Right lobe of liver (tissue), 6 donors: ENCODE data around the gene C16orf89. TPM values are rescaled to one million over a fixed set of nuclear protein-coding genes. Genes with fewer than 3 reads are reported as not detected.
A peak's percentile ranks its signal among the peaks of the same experiment; 100 is the strongest.

ENCODE experiments used
- ATAC-seq, 4 donors: fragments of 200-7000 bp; cut with Tn5 transposase; one replicate each; pipeline ENCODE4 v1.9.1; 2020; ENCODE audit warnings: mild to moderate bottlenecking in 4 of 4, moderate library complexity in 4 of 4
- DNase-seq, 3 donors: peaks; one replicate each; pipeline ENCODE4 v3.0.0-alpha.2; 2020
- H3K27ac ChIP-seq, 3 donors: fragments of 200-600 bp; one replicate each; pipeline ENCODE4 v1.8.0; 2022
- H3K27me3 ChIP-seq, 2 donors: fragments of 200-600 bp; one replicate each; pipeline ENCODE4 v1.8.0; 2022
- H3K36me3 ChIP-seq, 4 donors: fragments of 200-600 bp; sonication (generic) in 1 of 4; one replicate each; pipeline versions ENCODE4 v1.5.1 to v1.8.0; 2017 to 2022; ENCODE audit warnings: control low read depth in 1 of 4
- H3K4me1 ChIP-seq, 4 donors: fragments of 200-600 bp; sonication (generic) in 1 of 4; one replicate each; pipeline versions ENCODE4 v1.5.1 to v1.8.0; 2017 to 2022; ENCODE audit warnings: control low read depth in 1 of 4
- H3K4me3 ChIP-seq, 3 donors: fragments of 200-600 bp; one replicate each; pipeline ENCODE4 v1.8.0; 2022
- H3K9me3 ChIP-seq, 4 donors: fragments of 200-600 bp; sonication (generic) in 1 of 4; one replicate each; pipeline versions ENCODE4 v1.5.1 to v1.8.0; 2017 to 2022; ENCODE audit warnings: control low read depth in 1 of 4
- CTCF ChIP-seq, 4 donors: fragments of 200-600 bp in 3 of 4; fragments of 450-650 bp in 1 of 4; IDR thresholded peaks; one replicate each; pipeline versions ENCODE4 v1.5.1 to v1.8.0; 2016 to 2022; ENCODE audit warnings: antibody characterized with exemption in 4 of 4, mild to moderate bottlenecking in 2 of 4
- POLR2A ChIP-seq: fragments of 450-650 bp; IDR thresholded peaks from one replicate; pipeline ENCODE4 v1.6.1; 2017; ENCODE audit warnings: antibody characterized with exemption, mild to moderate bottlenecking
- WGBS: methylation state at CpG from one replicate; pipeline ENCODE4 v1.1.6; 2018; ENCODE audit warnings: low coverage, low lambda C conversion rate; ENCODE audit not compliant: insufficient coverage; ENCODE audit errors: missing lambda C conversion rate; 5-methylcytosine and 5-hydroxymethylcytosine counted together
- intact Hi-C, 2 donors: fragments of 100-400 bp; cut with DNase I; formaldehyde crosslinking; loops; one replicate each; pipeline versions ENCODE4 v1.11.2 to v1.14.1; 2022
- total RNA-seq, 6 experiments: library from RNA; depleted of rRNA in 2 of 6; stranded (reverse); fragments of >200 nt in 2 of 6; fragmentation: NEBNext Ultra II Directional in 3 of 6; extraction: Animal tissue kit (Norgen Biotek cat#: 25700) in 3 of 6; gene quantifications; one replicate each; pipeline versions ENCODE4 v1.1.0 to v1.2.4, GENCODE V29; 2016 to 2023
- donor health status: DM: no; HTN: yes; CAD: no.
- donor health status: DM: no; HTN: no; CAD: no.
- donor health status: DM: no; HTN: no; CAD: no.
- donor health status: DM: no; HTN: yes; CAD: no.
- donor health status: DM: no; HTN: yes; CAD: no.

Gene C16orf89
- total RNA-seq, 6 experiments from 2014 or later = not detected

DNA sequence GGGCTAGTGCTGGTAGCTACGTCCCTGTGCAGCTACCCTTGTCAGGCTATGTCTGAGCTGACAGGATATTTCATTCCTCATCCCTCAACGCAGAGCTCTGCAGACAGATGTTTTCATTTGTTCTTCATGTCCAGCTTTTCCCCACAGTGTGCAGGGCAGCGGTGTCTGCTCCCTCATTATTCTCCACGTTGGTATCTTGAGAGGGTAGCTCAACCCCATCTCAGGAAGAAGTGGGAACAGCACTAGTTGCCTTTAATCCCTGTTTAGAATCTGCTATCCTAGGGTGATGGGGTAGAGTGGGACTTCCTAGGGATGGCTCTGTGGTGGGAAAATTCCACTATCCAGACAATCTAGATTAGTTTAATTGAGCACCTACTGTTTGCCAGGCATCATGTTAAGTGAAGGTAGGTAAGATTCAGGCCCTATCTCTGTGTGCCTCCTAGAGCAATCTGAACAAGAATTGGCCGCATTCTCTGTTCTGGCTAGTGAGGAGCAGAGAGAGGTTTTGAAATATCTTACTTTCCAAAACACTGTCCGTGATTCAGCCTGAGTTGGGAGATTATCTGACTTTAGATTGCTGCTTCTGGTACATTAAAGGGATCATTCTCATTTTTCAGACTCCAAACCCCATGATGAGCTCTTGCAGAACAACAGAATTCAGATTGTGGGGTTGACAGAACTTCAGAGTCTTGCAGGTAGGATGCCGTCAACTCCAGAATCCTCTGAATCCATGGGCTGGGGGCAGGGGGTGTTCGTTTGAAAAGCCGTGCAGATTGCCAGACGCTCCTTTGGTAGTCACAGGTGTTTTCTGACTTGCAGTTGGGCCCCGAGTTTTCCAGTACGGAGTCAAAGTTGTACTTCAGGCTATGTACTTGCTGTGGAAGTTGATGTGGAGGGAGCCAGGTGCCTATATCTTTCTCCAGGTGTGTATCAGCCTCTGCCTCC is 6.8 kb upstream of the C16orf89 start:
- intact Hi-C loops = no loop called here
- Histone ChIP-seq H3K36me3 (peaks cover 0 to 13% (median 2%) of the 10 kb centered on the region in 4 donors), H3K9me3 (no peaks in the 10 kb centered on the region), H3K27me3 (no peaks in the 10 kb centered on the region), H3K4me3 (peak overlapping the region; percentile 65 to 90 (median 72)), H3K27ac (peak overlapping the region in 2 of 3 donors; percentile 61 to 68), H3K4me1 (peaks cover 0 to 13% (median 0%) of the 10 kb centered on the region in 4 donors)
- TF ChIP-seq CTCF (IDR thresholded peaks at IDR 0.05) = no peak
- no peak for TF ChIP-seq POLR2A
- peak in 1 of 3 donors; percentile 26 for DNase-seq
- 58% methylated on average over 11 of the region's 12 CpGs for WGBS
- no peak for ATAC-seq

DNA sequence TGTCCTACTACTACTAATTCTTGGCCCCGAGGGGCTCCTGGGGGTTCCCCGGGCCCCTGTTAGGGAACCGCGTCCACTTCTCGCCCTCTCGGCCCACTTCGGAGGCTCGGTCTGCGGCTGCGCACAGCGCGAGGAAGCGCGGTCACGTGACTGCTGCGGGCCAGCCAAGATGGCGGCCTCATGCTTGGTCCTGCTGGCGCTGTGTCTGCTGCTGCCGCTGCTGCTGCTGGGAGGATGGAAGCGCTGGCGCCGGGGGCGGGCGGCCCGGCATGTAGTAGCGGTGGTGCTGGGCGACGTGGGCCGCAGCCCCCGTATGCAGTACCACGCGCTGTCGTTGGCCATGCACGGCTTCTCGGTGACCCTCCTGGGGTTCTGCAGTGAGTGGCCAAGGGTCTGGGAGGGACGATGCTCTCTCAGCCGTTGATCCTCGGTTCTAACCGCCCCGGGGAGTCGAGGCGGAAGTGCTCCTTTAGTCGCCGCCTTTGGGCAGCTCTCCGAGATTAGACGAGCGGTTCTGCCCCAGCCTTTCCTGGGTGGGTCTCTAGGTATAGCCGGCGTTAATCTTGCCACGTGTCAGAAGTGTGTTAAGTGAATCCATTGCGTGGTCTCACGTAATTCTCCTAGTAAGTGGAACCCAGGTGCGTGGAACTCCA is 6.1 kb upstream of the C16orf89 start, which contains the start of gene ALG1:
TSS of gene ALG1 (plus strand) at position 163 of the 653 bp plus-strand sequence. CDS start at position 170, 7 bp downstream.
- TF ChIP-seq CTCF (IDR thresholded peaks at IDR 0.05) (no peak), POLR2A (peak; percentile 82)

DNA sequence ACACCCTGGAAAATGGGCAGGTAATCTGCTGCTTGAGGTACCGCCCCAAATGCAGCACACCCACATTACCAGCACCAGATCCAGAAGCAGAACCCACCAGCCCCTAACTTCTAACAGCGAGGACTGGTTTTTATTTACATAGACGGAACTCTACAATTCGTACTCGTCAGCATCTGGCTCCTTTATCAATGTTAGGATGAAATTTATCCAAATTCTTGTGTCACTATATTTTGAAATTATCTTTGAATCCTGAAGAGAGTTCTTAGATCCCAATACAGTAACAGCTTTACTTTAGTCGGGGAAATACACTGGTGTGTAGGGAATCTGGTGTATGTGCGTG is 5.6 kb upstream of the C16orf89 start:
- H3K27ac ChIP-seq = peak overlapping the region; percentile 61 to 68 (median 63)
- peaks cover 0 to 8% (median 2%) of the 10 kb centered on the region in 4 donors for H3K36me3 ChIP-seq
- no peaks in the 10 kb centered on the region for H3K27me3 ChIP-seq
- peaks cover 0 to 13% (median 0%) of the 10 kb centered on the region in 4 donors for H3K4me1 ChIP-seq
- DNase-seq (no peak), ATAC-seq (no peak)
- peak overlapping the region; percentile 65 to 90 (median 72) for H3K4me3 ChIP-seq
- 45% methylated on average over 6 of the region's 7 CpGs for WGBS
- TF ChIP-seq POLR2A (no peak), CTCF (IDR thresholded peaks at IDR 0.05) (no peak)
- intact Hi-C loops = no loop called here
- no peaks in the 10 kb centered on the region for H3K9me3 ChIP-seq

More for the DNA sequence above, 6.1 kb upstream of the C16orf89 start, which contains the start of gene ALG1:
- 0% methylated on average over 16 of the region's 53 CpGs for WGBS
- Histone ChIP-seq H3K36me3 (peaks cover 0 to 8% (median 2%) of the 10 kb centered on the region in 4 donors), H3K27ac (peak within 1 kb of the TSS; percentile 61 to 68 (median 63)), H3K4me1 (peaks cover 0 to 13% (median 0%) of the 10 kb centered on the region in 4 donors), H3K4me3 (peak within 1 kb of the TSS; percentile 65 to 90 (median 72)), H3K27me3 (no peaks in the 10 kb centered on the region), H3K9me3 (no peaks in the 10 kb centered on the region)
- intact Hi-C loops = no loop called here
- ATAC-seq = peak; percentile 89 to 95 (median 94)
- peak; percentile 89 to 91 (median 91) for DNase-seq

DNA sequence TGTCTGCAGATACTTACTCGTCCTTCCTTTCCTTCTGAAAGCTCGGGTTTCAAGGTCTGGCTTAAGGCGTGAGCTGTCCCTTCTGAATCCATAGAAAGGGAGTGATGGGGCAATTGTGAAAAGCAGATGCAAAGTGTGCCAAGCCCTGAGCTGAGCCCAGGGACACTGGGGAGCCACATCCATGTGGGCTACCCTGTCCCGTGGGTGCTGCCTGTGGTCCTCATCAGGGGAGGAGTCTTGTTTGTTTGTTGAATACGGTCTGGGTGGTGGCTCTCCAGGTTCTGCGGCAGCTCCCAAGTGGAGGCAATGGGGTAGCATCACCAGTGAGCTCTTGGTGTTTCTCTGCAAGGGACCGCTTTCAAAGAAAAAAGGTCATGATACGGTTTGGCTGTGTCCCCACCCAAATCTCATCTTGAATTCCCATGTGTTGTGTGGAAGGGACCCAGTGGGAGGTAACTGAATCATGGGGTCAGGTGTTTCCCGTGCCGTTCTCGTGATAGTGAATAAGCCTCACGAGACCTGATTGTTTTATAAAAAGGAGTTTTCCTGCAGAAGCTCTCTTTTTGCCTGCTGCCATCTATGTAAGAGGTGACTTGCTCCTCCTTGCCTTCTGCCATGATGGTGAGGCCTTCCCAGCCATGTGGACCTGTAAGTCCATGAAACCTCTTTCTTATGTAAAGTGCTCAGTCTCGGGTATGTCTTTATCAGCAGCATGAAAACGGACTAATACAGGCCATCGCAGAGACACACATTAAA is 4.9 kb upstream of the C16orf89 start:
- DNase-seq (peak in 1 of 3 donors; percentile 13), ATAC-seq (no peak)
- 86% methylated on average over 11 of the region's 15 CpGs for WGBS

More for the DNA sequence above, 4.9 kb upstream of the C16orf89 start:
- Histone ChIP-seq H3K4me1 (peaks cover 0 to 13% (median 0%) of the 10 kb centered on the region in 4 donors), H3K27ac (no peak overlapping the region), H3K9me3 (no peaks in the 10 kb centered on the region), H3K36me3 (peaks cover 0 to 8% (median 1%) of the 10 kb centered on the region in 4 donors), H3K27me3 (no peaks in the 10 kb centered on the region), H3K4me3 (no peak overlapping the region)
- no peak for TF ChIP-seq CTCF (IDR thresholded peaks at IDR 0.05)
- no peak for TF ChIP-seq POLR2A
- intact Hi-C loops = no loop called here
